ENCODE results near the gene RAPGEF4.

Gene RAPGEF4

GRCh38 chr2:172697296-172697695, 38.3 kb upstream of the RAPGEF4 start:
- Histone ChIP-seq H3F3A (ENCODE audit: control insufficient read depth, insufficient read depth) (no peaks in the 10 kb centered on the region), H3K4me3 (ENCODE audit: low read length) (no peak overlapping the region), H3K27me3 (ENCODE audit: control insufficient read depth, low read length) (no peaks in the 10 kb centered on the region), H3K9me3 (ENCODE audit: control insufficient read depth, insufficient read depth, low read length) (no peaks in the 10 kb centered on the region), H3K27ac (ENCODE audit: low read depth, low read length) (no peak overlapping the region), H3K79me2 (ENCODE audit: control insufficient read depth, low read length) (no peaks in the 10 kb centered on the region), H3K4me2 (ENCODE audit: low read length) (no peak overlapping the region), H4K20me1 (ENCODE audit: control insufficient read depth, insufficient read depth, low read depth, low read length) (no peaks in the 10 kb centered on the region), H3K4me1 (ENCODE audit: control insufficient read depth, low read length) (no peaks in the 10 kb centered on the region), H3K9me2 (replicated peaks; ENCODE audit: control insufficient read depth, low read length) (no peaks in the 10 kb centered on the region), H3K36me3 (ENCODE audit: control insufficient read depth, low read length) (no peaks in the 10 kb centered on the region)
- TF ChIP-seq CTCF (IDR thresholded peaks at IDR 0.05; ENCODE audit: low read depth, low read length, poor library complexity, severe bottlenecking) (no peak), EZH2phosphoT487 (IDR thresholded peaks at IDR 0.05; ENCODE audit: borderline replicate concordance, low read length) (no peak)

GRCh38 chr2:172698041-172698863, 37.4 kb upstream of the RAPGEF4 start:
- Histone ChIP-seq H3F3A (ENCODE audit: control insufficient read depth, insufficient read depth) (no peaks in the 10 kb centered on the region), H3K36me3 (ENCODE audit: control insufficient read depth, low read length) (no peaks in the 10 kb centered on the region), H4K20me1 (ENCODE audit: control insufficient read depth, insufficient read depth, low read depth, low read length) (no peaks in the 10 kb centered on the region), H3K4me3 (ENCODE audit: low read length) (no peak overlapping the region), H3K9me3 (ENCODE audit: control insufficient read depth, insufficient read depth, low read length) (no peaks in the 10 kb centered on the region), H3K4me2 (ENCODE audit: low read length) (no peak overlapping the region), H3K79me2 (ENCODE audit: control insufficient read depth, low read length) (no peaks in the 10 kb centered on the region), H3K9me2 (replicated peaks; ENCODE audit: control insufficient read depth, low read length) (no peaks in the 10 kb centered on the region), H3K4me1 (ENCODE audit: control insufficient read depth, low read length) (no peaks in the 10 kb centered on the region), H3K27me3 (ENCODE audit: control insufficient read depth, low read length) (no peaks in the 10 kb centered on the region), H3K27ac (ENCODE audit: low read depth, low read length) (no peak overlapping the region)
- TF ChIP-seq CTCF (IDR thresholded peaks at IDR 0.05; ENCODE audit: low read depth, low read length, poor library complexity, severe bottlenecking): no peak
- TF ChIP-seq EZH2phosphoT487 (IDR thresholded peaks at IDR 0.05; ENCODE audit: borderline replicate concordance, low read length): no peak

- Histone ChIP-seq H3F3A (ENCODE audit: control insufficient read depth, insufficient read depth) (no peaks in the 10 kb centered on the region), H3K27ac (ENCODE audit: low read depth, low read length) (no peak overlapping the region), H3K4me3 (ENCODE audit: low read length) (no peak overlapping the region), H3K4me1 (ENCODE audit: control insufficient read depth, low read length) (no peaks in the 10 kb centered on the region), H3K27me3 (ENCODE audit: control insufficient read depth, low read length) (no peaks in the 10 kb centered on the region), H3K9me2 (replicated peaks; ENCODE audit: control insufficient read depth, low read length) (no peaks in the 10 kb centered on the region), H3K36me3 (ENCODE audit: control insufficient read depth, low read length) (no peaks in the 10 kb centered on the region), H4K20me1 (ENCODE audit: control insufficient read depth, insufficient read depth, low read depth, low read length) (no peaks in the 10 kb centered on the region), H3K79me2 (ENCODE audit: control insufficient read depth, low read length) (no peaks in the 10 kb centered on the region), H3K4me2 (ENCODE audit: low read length) (no peak overlapping the region), H3K9me3 (ENCODE audit: control insufficient read depth, insufficient read depth, low read length) (no peaks in the 10 kb centered on the region)
- TF ChIP-seq CTCF (IDR thresholded peaks at IDR 0.05; ENCODE audit: low read depth, low read length, poor library complexity, severe bottlenecking): no peak
- no peak for TF ChIP-seq EZH2phosphoT487 (IDR thresholded peaks at IDR 0.05; ENCODE audit: borderline replicate concordance, low read length)
Observed at GRCh38 chr2:172701250-172701649, 34.4 kb upstream of the RAPGEF4 start.
